Right kidney (tissue), 1 donor: ENCODE results near the gene TNFRSF19.
A peak's percentile ranks its signal among the peaks of the same experiment; 100 is the strongest.

ENCODE experiments used
- DNase-seq: peaks from one replicate; pipeline ENCODE4 v3.0.0-alpha.2; 2016

TNFRSF19 gene

GRCh38 chr13:23684647-23685046 is 114.4 kb downstream of the TNFRSF19 start:
- no peak for DNase-seq

GRCh38 chr13:23685416-23685815 is 115.2 kb downstream of the TNFRSF19 start:
- DNase-seq, result no peak

- no peak for DNase-seq
These were observed 116.7 kb downstream of the TNFRSF19 start for GRCh38 chr13:23686948-23687347.

- DNase-seq, result no peak
These were observed 117.4 kb downstream of the TNFRSF19 start for GRCh38 chr13:23687614-23688013.

- no peak for DNase-seq
These were observed 118.1 kb downstream of the TNFRSF19 start for GRCh38 chr13:23688336-23688735.

GRCh38 chr13:23690668-23691067 is 120.5 kb downstream of the TNFRSF19 start:
- DNase-seq, result no peak

GRCh38 chr13:23692816-23693215 is 122.6 kb downstream of the TNFRSF19 start:
- no peak for DNase-seq

GRCh38 chr13:23695196-23695595 is 125.0 kb downstream of the TNFRSF19 start:
- DNase-seq, result no peak

GRCh38 chr13:23695711-23696464 is 125.7 kb downstream of the TNFRSF19 start:
- DNase-seq, result peak; percentile 69

- no peak for DNase-seq
These were observed 126.4 kb downstream of the TNFRSF19 start for GRCh38 chr13:23696610-23697009.

GRCh38 chr13:23697772-23698313 is 127.6 kb downstream of the TNFRSF19 start:
- DNase-seq, result no peak

- DNase-seq, result no peak
These were observed 129.1 kb downstream of the TNFRSF19 start for GRCh38 chr13:23699271-23699670.

GRCh38 chr13:23701186-23701585 is 131.0 kb downstream of the TNFRSF19 start:
- DNase-seq, result no peak

GRCh38 chr13:23701636-23702035 is 131.4 kb downstream of the TNFRSF19 start:
- no peak for DNase-seq

GRCh38 chr13:23703246-23703860 is 133.1 kb downstream of the TNFRSF19 start:
- no peak for DNase-seq

- DNase-seq, result peak; percentile 50
These were observed 135.4 kb downstream of the TNFRSF19 start for GRCh38 chr13:23705583-23705982.

- DNase-seq, result no peak
These were observed 137.5 kb downstream of the TNFRSF19 start for GRCh38 chr13:23707674-23708073.

GRCh38 chr13:23709536-23709935 is 139.3 kb downstream of the TNFRSF19 start:
- no peak for DNase-seq

- DNase-seq, result no peak
These were observed 140.2 kb downstream of the TNFRSF19 start for GRCh38 chr13:23710366-23710765.

- no peak for DNase-seq
These were observed 141.1 kb downstream of the TNFRSF19 start for GRCh38 chr13:23711355-23711754.

GRCh38 chr13:23714672-23715071 is 144.5 kb downstream of the TNFRSF19 start:
- no peak for DNase-seq

GRCh38 chr13:23715092-23715761 is 145.0 kb downstream of the TNFRSF19 start:
- no peak for DNase-seq

GRCh38 chr13:23715762-23716235 is 145.6 kb downstream of the TNFRSF19 start:
- no peak for DNase-seq
